Hepatic stellate cell (primary cell): Measurements from ENCODE around the gene CDKAL1.
"Not testable (repeated sequence)": the region's sequence is repeated elsewhere in the genome, so short reads cannot be mapped to it uniquely, and the experiment has no call there.

Experiments used
- DNase-seq: peaks from one replicate; pipeline ENCODE4 v3.0.0; 2011; ENCODE audit warnings: low spot score

Gene CDKAL1

DNA sequence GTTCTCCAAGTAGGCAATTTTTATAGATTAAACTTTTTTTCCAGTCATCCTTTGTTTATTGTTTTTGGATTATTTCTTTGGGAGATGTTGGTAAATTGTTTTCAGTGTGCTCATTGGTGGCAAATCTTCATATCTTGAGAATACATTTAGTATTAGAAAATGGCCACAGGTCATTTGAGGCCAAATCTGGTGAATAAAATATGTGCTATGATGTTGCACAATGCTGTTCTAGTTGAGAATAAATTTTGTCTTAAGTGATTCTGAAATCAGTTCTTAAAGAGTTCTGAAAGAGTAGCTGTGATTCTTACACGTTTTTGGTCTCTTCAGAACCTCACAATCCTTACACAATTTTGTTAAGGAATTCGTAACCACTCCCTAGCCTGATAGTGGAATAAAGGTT, 20.1 kb downstream of the CDKAL1 start:
- no peak for DNase-seq

DNA sequence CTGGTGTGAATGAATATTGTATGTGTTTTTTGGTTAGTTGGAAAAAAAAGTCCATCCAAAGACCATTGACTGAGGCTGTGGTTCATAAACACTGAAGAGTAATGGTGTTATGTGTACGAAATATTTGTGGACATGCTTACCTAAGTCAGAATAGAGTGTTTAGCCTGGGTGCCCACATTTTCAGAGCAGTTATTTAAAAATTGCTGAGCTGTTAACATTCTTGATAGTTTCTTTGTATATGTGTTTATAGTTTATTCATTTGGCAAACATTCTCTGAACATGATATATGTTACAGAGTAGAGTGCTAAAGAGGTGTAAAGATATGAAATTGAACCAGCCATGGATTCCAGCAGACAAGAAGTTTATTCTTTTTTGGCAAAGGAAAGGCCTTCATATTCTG, 20.6 kb downstream of the CDKAL1 start:
- no peak for DNase-seq

DNA sequence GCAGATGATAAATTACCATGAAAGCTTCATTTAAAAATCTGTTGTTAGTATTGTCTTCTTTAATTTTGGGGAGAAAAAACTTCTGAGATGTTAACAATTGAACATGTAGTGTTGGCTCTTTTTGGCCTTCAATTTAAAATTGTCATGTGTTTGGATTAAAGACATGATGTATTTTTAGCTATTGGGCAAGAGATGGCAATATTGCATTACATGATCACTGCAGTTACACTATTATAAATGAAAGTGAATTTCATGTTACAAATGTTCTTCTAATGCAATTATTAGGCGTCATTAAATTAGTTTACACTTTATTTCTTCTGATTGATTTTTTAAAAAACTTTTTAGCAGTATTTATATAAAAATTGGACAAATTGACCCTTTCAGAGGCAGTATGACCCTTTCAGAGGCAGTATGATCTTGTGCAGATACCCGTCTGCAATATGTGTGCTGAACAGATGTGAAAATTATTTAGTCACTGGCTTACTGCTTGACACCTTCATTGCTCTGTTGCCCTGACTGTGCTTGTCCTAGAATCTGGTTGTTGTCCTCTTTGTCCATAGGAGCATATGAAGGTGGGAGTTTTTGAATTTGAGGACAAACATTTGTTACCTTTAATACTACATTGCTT, 25.8 kb downstream of the CDKAL1 start:
- DNase-seq, result no peak

DNA sequence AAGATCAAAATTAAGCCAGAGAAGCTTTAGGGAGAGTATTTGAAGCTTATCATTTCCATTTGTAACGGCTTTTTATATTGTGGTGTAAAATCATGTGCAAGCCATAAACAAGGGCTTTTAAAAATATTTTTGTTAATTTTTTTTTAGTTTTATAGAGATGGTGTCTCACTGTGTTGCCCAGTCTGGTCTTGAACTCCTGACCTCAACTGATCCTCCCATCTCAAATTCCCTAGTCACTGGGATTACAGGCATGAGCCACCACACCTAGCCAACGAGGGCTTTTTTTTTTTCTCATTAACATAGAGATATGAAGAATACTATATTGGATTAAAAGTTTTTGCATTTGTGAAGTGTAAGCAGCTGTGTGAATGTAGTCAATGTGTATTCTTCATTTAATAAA, 29.1 kb downstream of the CDKAL1 start:
- no peak for DNase-seq

DNA sequence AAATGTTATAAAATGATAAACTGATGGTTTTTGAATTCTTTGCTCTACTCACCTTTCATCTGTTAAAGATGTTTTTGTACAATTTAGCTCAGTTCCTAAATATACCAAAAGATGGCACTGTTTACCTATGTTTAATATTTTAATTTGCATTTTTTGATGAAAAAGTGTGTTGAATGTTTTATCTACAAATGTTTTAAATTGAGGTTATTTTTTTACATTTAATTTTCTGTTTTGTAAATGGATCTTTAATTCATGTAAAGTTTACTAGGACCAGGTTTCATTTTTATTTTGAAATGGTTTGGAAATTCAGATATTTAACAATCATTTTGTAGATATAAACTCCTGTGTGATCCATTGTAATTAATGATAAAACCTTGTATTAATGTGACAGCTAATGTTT, 30.0 kb downstream of the CDKAL1 start:
- peak; percentile 12 for DNase-seq

DNA sequence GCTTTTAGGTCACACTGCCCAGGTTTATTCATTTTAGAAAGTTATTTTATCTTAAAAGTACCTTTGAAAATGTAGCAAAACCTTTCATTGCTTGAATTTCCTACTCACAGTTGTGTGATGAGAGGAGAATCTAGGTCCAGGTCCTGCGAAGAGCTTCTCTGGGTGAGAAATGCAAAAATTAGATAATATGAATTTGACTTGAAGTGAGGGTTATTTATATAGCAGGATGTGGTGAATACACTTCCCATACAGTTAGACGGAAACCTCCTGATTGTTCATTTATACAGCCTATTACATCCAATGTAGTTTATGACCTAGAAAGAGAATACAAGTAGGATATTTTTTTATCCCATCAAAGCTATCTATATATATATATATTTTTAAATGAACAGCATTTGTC, 30.5 kb downstream of the CDKAL1 start:
- DNase-seq, result no peak

DNA sequence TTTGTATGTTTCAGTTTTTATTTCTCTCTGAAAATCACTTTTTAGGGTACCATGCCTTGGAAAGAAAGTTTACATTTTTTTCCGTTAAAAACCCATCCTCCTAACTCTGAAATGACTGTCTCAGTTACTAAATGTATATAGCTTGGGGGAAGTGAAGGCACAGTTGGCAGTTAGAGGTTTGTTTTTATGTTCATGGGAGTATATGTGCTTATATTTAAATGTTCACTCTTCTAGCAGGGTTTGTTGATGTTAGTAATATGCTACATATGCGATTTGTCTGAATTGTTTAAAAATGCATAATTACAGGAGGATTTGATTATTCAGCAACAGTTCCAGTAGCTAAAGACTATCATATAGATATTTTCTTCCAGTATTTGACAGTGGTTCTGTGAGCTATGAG, 31.1 kb downstream of the CDKAL1 start:
- DNase-seq, result no peak

DNA sequence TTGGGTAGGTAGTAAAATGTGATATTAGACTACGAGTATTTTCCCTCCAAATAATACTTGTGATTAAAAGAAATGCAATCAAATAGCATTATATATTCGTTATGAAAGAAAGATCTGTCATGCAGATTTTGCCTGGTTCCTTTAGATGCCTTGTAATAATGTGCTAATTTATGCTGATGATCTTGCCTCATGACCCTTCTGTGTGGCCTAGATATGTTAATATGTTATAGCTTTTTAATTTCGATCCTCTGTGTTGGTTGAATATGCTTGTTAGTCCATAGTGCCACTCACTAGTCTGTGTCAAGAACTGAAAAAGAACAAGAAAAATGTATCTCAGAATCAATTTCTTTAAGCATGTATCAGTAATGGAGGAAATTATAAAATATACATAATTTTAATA, 31.9 kb downstream of the CDKAL1 start:
- DNase-seq, result no peak

DNA sequence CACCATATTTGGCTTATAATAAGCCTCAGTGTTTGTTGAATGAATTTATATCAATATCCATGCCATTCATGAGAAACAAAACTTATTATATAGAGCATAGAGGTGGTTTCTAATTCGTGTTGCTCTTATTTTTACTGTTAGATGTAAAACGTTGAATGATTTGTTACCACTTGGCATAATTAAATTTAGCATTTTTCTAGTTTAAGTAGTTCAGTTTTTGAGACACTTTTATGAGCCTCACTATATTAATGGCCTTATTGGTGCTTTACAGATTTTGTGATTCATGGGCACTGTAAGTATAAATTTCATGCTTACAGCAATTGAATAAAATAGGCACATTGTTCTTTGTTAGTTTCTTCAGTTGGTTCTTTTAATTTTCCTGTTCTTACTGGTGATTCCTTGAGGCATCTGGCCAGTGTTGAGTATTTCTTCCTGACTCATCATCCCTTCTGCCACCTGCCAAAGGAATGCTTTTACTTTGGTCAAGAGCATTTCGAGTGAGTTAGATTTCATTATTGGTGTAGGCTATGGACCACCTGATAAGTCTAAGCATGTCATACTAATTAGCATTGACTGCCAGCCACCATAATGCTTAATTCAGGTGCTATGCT, 34.8 kb downstream of the CDKAL1 start:
- no peak for DNase-seq

DNA sequence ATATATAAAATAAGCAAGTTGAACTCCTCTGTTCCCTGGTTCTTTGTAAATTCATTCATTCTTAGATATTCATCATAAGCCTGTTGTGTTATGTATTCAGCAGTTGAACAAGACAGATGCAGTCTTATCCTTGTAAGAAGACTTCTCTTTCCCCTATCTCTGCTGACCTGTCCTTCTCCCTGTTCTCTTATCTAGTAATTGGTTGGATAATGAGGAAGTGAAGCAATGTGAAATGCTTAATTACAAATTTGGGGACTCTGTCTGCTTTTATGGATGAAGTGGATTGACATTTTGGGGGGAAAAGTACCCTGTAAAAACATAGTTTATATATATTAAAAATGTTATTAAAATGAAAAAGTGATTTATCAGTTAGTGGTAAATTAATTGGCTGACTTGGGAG, 37.0 kb downstream of the CDKAL1 start:
- no peak for DNase-seq

DNA sequence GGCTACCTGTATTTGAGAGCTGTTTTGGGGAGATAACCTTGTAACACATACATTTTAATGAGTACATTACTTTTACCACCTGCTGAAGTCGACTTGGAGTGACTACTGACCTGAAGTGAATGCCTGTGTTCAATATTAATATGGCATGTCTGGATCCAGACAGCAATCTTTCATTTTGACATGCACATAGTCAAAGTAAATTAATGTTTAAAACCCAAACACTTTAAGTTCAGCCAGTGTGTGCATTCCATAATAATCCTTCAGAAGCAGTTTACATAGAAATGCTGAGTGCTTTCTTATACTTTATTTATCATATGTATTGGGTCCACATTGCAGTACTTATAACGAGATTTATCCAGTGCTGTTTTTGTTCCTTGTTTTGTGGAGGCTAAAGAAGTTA, 38.0 kb downstream of the CDKAL1 start:
- DNase-seq, result no peak

DNA sequence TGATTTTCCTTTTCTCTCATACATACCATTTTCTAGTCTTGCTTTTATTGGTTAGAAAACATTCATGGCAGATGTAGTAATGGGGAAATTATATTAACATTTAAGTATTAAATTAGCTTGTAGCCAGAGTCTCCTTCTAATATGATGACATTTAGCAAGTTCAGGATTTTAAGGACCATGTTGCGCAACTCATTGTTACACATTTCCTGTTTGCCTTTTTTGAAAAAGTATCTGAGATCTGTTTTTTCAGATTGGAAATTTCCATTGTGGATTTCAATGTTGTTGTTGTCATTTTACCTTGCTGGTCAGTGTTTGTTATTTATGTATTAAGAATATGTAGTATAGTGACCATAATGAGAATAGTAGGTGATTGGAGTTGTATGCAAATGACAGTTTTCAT, 38.7 kb downstream of the CDKAL1 start:
- peak; percentile 10 for DNase-seq

DNA sequence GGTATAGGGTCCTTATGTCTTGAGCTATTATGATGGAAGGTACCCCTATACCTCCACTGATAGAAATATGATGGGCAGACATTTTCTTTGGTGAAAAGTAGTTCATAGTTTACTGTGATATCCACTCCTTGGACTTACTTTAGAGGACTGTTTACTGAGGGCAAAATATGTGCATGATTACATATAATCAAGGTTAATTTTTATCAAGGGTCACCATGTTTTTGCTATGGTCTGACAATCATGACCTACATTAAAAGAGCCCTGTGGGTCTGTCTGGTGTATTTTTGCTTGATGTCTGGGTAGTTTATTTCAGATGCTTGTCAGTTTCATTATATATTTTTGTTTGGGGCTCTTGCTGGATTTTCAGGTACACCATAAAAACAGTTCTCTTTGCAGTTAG, 40.1 kb downstream of the CDKAL1 start:
- DNase-seq, result no peak

DNA sequence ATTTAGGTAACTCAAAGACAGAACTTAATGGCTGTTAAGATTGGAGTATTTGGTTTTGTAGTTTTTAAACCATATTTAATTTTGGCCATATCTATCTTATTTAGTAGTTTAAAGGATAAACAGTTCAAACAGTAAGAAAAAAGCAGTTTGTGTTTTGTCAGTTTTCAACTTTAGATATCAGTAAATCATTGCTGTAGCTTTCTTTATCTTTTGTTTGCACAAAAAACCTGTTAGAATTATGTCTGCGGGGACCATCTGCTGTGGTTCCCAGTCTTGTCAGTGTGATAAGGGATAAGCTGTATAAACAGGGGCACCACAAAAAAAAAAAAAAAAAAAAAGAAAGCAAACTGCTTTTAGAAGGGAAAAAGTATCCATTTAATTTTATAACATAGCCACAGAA, 40.9 kb downstream of the CDKAL1 start:
- no peak for DNase-seq

DNA sequence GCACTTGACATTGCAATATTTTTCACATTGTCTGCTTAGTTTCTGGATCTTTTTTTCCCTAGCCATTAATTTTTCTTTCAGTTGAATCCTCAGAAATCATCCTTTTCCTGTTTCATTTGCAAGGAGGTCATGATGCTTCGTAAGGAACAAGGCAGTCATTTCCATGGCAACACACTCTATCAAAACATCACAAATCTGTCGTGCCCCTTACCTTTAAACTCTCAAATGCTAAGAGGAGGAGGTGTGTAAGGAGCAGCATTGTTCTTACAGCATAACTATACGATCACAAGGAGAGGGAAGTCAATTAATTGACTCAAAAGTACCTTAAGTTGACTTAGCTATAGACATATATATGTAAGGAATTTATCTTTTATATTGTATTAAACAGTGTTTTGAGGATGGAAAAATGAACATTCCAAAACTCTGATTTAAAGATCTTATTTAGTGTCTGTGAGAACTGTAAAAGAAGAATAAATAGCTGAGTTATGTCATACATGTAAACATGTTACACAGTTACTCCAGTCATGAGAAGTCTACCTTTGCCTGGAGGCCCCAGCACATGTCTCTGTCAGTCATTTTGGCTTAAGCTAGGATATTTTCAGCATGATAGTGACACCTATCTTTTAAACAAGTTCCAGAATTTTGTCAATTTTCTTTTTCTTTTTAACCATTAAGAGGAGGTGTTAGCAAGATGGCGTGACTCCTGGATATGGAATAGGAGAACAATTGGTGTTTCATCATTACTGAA, 41.6 kb downstream of the CDKAL1 start:
- DNase-seq, result no peak

DNA sequence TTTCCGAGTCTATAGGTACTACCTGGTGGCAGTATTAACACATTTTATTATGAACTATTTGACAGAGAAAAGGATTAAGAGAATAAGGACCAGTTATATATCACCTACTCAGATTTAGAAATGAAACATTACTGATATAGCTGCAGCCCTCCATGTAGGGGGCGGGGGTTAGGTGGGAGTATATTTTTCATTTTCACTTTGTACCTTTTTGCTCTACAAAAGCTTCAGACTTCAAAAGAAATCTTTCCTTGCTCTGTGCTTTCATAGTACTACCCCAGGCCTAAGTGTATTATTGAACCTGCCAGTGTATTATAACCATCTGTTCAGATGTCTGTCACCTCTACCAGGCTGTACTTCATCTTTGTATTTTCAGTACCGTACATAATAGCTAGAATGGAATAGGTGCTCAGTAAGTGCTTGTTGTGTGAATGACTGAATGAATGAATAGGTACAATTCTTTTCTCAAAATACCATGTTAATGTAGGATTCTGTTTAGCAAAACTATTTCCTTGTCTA, 43.0 kb downstream of the CDKAL1 start:
- no peak for DNase-seq

DNA sequence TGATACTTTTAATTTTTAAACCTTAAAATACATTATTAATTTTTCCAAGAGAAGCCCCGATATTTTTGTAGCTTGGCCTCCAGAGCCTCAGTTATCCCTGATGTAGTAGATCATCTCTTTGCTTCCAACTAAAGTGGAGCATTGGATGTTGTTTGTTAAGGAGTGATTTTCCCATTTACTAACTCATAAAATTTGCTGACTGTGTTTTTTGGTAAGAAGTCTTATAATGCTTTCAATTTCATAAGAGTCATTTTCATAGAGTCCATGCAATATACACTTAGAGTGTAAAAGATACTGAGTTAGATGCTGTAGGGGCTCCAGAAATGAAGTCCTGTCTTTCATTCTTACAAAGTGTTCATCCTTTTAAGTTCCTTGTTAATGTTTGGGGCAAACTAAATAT, 46.8 kb downstream of the CDKAL1 start:
- no peak for DNase-seq

DNA sequence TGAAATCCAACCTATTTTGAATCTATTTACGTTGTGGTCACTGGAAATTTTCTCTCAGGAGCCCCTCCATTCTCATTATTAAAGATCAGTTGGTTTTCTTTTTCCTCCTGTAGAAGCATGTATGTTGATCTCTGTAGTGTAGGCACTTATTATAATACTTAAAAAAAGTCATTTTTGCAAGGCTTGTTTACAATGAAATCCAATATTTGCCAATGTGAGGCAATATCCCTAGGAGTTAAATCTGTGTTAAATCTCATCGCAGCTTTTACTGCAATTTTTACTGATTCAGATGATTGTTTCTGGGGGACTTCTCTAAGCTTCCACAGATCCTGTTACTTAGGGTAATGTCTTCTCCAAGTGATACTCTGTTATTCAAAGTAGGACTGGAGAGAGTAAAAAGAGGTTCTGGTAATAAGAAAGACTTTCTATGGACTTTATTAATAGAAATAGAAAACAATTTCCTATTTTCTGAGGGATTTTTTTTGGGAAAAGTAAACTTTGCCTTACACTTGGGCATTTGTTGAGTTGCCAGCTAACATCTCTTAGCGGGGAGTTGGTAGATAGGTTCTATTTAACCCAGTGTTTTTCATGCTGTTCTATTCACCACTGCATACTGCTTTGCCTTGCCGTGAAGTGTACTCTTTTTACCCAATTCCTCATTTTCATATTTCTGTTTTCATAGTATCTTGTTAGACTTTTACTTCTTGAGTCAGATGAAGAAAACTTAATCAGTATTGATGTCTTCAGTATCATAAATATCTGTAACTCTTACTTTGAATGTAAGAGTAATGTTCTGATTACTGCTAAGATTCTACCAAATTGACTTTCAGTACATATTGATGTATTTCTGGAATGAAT, 48.6 kb downstream of the CDKAL1 start:
- no peak for DNase-seq

DNA sequence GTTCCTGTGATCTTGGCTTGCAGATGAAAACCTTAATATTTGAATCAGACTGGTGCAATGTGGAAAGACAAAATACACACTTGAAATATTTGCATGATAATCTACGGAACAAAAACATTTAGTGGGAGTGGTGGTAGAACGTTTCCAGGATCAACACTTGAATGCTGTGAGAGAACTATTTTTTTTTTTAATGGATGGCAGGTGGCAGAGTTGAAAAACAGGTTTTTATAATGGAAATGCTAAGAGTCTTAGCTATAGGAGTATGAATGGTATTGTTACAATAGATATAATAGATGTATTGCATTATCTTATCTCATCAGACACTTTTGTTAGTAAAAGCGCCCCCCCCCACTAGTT, 49.2 kb downstream of the CDKAL1 start:
- no peak for DNase-seq

DNA sequence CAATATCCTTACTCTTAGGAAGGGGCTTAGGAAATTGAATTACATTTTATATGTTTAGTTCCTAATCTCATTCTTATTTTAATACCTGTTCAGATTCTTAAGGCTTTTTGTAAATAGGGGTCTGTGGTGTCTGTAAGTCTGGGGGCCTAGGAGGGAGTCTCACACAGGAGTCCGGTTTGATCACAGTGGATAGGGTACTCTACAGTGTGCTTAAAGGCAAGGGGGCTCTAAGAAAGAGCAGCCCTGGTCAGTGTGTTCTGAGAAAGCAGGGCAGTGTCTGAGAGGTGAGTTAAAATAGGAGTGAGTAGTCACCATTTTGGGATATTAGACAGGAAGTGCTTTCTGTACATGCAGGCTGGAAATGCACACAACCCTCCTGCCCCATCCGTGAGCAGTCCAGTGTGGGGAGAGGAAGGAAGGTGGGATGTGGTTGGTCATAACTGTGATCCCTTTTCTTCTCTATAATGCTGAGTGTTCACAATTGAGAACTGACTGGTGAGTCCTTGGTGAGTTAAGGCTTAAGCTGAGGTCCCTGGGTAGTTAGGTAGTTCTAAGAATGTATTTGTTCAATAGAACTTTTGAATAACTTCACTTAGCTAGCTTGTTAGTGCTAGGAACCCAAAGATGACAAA, 50.0 kb downstream of the CDKAL1 start:
- DNase-seq, result no peak

DNA sequence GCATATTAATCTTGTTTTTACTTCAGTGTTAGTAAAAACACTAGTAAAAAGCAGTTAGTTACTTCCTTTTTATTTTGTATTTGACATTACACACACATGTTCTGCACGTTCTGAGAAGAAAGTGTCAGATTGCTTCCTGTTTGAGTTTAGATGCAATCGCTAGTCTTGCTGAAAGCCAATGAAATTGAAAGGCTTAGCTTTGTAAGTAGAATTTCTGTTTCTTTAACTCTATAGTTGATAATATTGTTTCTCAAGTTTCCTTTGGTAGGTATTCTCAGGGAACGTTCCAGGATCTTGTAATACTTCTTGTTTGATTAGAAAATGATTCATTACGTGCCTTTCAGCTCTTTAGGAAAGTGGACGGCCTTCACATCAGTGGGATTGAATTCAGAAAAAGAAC, 55.0 kb downstream of the CDKAL1 start:
- no peak for DNase-seq

DNA sequence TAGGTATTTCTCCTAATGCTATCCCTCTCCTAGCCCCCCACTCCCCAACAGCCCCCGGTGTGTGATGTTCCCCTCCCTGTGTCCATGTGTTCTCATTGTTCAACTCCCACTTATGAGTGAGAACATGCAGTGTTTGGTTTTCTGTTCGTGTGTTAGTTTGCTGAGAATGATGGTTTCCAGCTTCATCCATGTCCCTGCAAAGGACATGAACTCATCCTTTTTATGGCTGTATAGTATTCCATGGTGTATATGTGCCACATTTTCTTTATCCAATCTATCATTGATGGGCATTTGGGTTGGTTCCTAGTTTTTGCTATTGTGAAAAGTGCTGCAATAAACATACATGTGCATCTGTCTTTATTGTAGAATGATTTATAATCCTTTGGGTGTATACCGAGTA, 56.2 kb downstream of the CDKAL1 start:
- not testable (repeated sequence) for DNase-seq
